A549 treated with dexamethasone at 1 μM for 4 hours (cell line): ENCODE results near the gene PGF. TPM values are rescaled to one million over a fixed set of nuclear protein-coding genes. Genes with fewer than 3 reads are reported as not detected.

Source experiments
- total RNA-seq: library from RNA; stranded (reverse); fragments of 200-300 nt; extraction: Qiagen RNA extraction; gene quantifications from 5 replicates; pipeline ENCODE4 v1.2.3, GENCODE V29; 2022

PGF gene
- total RNA-seq, result 4.8 to 5.6 TPM (median 5.0 TPM) in 5 replicates

DNA sequence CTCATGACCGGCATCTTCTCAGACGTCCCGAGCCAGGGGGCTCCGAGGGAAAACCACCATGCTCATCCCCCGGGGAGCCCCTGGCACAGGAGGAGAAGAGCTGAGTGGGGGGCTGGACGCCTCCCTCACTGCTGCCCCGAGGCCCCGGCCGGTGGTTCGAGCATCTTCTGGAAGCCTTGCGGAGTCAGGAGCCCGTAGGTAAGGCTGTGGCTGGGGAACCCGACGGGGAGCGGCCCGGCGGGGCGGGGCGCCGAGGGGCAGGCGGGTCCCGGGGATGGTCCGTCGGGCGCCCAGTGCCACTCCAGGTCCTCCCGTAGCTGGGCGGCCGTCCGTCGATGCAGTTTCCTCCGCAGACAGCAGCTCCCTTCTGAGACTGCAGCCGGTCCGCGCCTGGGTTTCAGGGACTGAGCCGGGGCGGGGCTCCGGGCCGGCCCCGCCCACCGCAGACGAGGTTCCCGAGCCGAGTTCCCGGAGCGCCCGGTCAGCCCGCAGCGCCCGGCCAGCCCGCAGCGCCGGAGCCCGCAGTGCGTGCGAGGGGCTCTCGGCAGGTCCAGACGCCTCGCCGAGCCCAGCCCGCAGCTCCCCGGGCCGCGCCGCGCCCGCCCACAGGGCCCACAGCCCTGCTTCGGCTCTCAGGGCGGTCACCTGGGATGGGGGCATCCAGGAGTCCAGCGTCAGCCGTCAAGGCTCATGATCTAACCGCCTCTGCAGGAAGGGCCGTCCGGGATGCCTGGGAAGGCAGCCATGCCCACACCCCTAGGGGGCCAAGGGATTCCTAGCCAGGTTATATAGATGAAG, at the start of gene PGF:
TSS of gene PGF (minus strand) at position 369 of the 798 bp plus-strand sequence. CDS start at position 14, 355 bp downstream.

DNA sequence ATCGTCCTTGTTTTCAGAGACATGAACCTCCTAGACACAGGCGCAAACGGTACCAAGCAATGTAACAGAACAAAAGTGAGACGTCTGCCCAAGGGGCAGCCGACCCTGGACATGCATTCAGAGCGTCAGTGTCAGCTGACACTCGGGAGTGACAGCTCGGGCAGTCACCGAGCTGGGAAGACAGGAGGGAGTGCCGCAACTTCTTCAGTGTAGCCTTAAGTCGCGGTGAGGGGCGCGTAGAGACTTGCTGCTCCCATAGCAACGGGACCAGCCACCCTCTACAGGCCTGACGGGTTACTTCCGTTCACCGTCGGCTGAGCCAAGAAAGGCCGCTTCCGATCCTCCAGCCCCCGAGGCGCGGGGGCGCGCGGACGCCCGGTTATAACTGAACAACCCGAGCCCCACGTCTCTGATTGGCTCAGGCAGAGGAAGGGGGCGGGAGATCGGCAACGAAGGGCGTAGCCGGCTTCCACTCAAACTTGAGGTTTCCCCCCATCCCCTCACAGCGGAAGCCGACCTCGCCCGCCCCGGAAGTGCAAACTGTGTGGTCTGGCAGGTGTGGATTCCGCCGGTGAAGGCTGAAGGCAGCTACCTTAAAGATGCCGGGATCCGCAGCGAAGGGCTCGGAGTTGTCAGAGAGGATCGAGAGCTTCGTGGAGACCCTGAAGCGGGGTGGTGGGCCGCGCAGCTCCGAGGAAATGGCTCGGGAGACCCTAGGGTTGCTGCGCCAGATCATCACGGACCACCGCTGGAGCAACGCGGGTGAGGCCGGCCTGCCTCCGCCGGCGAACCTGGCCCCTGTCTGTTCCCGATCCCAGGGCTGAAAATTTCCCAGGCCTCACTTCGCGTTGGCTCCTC, 47.2 kb upstream of the PGF start, which contains the start of gene EIF2B2:
TSS of gene EIF2B2 (plus strand) at position 530 of the 858 bp plus-strand sequence. CDS start at position 600, 70 bp downstream.

DNA sequence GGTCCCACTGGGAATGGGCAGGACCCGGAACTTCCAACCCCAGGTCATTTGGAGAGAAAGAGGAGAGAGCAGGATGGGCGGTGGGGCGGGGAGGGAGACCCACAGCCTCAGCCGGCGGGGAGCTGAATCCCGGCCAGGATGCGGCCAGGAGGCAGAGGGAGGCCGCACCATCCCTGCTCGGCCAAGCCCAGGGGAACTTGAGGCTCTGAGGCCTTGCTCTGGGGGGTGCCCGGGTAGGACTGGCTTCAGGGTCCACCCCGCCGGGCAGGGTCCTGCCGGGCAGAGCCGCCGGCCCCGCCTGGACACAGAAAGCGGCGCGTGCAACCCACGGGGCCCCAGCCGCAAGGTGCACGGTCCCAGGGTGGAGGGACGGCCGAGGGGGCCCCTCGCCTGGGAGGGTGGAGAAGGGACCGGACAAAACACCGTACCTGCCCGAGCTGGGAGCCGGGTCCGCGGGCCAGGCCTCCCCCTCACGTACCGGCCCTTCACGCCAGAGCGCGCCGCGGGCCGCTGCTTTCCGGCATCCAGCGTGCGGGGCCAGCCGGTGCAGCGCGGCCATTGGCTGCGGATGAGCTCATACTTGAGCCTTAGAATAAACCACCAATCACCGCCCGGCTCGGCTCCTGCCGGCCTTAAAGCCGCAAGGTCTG, 32.5 kb downstream of the PGF start, which contains the start of gene RPS6KL1:
TSS of gene RPS6KL1 (minus strand) at position 509 of the 650 bp plus-strand sequence. CDS start 1,719 bp downstream, outside the sequence.

Other genes starting within 250 kb of the PGF start
- gene AREL1, start 242.5 kb downstream of the PGF start, total RNA-seq, result 20.3 to 26.8 TPM (median 23.6 TPM) in 5 replicates
- 51.2 to 63.9 TPM (median 53.2 TPM) in 5 replicates for gene FCF1, start 242.5 kb downstream of the PGF start, total RNA-seq
- gene YLPM1, start 192.3 kb downstream of the PGF start, total RNA-seq, result 37.9 to 44.8 TPM (median 41.5 TPM) in 5 replicates
- gene PROX2, start 79.5 kb downstream of the PGF start, total RNA-seq, result not detected in 5 replicates
- gene DLST, start 73.7 kb downstream of the PGF start, total RNA-seq, result 88.2 to 101 TPM (median 97.6 TPM) in 5 replicates
- gene RPS6KL1, start 32.3 kb downstream of the PGF start, total RNA-seq, result 0.17 to 0.56 TPM (median 0.41 TPM) in 5 replicates
- 84.5 to 93.3 TPM (median 88.2 TPM) in 5 replicates for gene EIF2B2, start 47.3 kb upstream of the PGF start, total RNA-seq
- 15.2 to 21.6 TPM (median 20.3 TPM) in 5 replicates for gene MLH3, start 95.9 kb upstream of the PGF start, total RNA-seq
- gene ACYP1, start 108.4 kb upstream of the PGF start, total RNA-seq, result 24.6 to 37.3 TPM (median 27.5 TPM) in 5 replicates
- 5.0 to 6.7 TPM (median 6.1 TPM) in 5 replicates for gene ZC2HC1C, start 114.0 kb upstream of the PGF start, total RNA-seq
- 24.4 to 34.0 TPM (median 32.5 TPM) in 5 replicates for gene NEK9, start 171.5 kb upstream of the PGF start, total RNA-seq
- gene TMED10, start 221.0 kb upstream of the PGF start, total RNA-seq, result 280 to 308 TPM (median 299 TPM) in 5 replicates